HG03064 (cell line): ENCODE results near the gene PYGO1.

Experiments used
- ATAC-seq: cut with Tn5 transposase; IDR thresholded peaks from one replicate; pipeline ENCODE4 v1.9.1; 2021; ENCODE audit warnings: low read depth; ENCODE audit not compliant: unreplicated experiment

PYGO1 gene

GRCh38 chr15:55574096-55574495 is 14.0 kb downstream of the PYGO1 start:
- no peak for ATAC-seq

GRCh38 chr15:55573224-55573623 is 14.9 kb downstream of the PYGO1 start:
- no peak for ATAC-seq

- ATAC-seq = no peak
Observed at GRCh38 chr15:55564347-55565145, 23.6 kb downstream of the PYGO1 start.

- no peak for ATAC-seq
Observed at GRCh38 chr15:55562601-55563000, 25.5 kb downstream of the PYGO1 start.

- ATAC-seq = no peak
Observed at GRCh38 chr15:55555089-55555488, 33.1 kb downstream of the PYGO1 start.

GRCh38 chr15:55552926-55553325 is 35.2 kb downstream of the PYGO1 start:
- ATAC-seq = no peak

GRCh38 chr15:55552451-55552850 is 35.7 kb downstream of the PYGO1 start:
- ATAC-seq = no peak

- no peak for ATAC-seq
Observed at GRCh38 chr15:55549305-55549704, 38.8 kb downstream of the PYGO1 start.

- no peak for ATAC-seq
Observed at GRCh38 chr15:55546718-55547117, 41.4 kb downstream of the PYGO1 start.

- ATAC-seq = no peak
Observed at GRCh38 chr15:55535436-55535835, 52.7 kb downstream of the PYGO1 start.

GRCh38 chr15:55532944-55533343 is 55.2 kb downstream of the PYGO1 start:
- no peak for ATAC-seq

GRCh38 chr15:55530861-55531313 is 57.3 kb downstream of the PYGO1 start:
- no peak for ATAC-seq

GRCh38 chr15:55528812-55529211 is 59.3 kb downstream of the PYGO1 start:
- ATAC-seq = no peak

- ATAC-seq = no peak
Observed at GRCh38 chr15:55527150-55527549, 61.0 kb downstream of the PYGO1 start.

- no peak for ATAC-seq
Observed at GRCh38 chr15:55526559-55527036, 61.5 kb downstream of the PYGO1 start.

- no peak for ATAC-seq
Observed at GRCh38 chr15:55522742-55523450, 65.2 kb downstream of the PYGO1 start.

GRCh38 chr15:55518641-55519040 is 69.5 kb downstream of the PYGO1 start:
- ATAC-seq = no peak

GRCh38 chr15:55518009-55518408 is 70.1 kb downstream of the PYGO1 start:
- no peak for ATAC-seq

GRCh38 chr15:55515991-55516776 is 72.0 kb downstream of the PYGO1 start:
- no peak for ATAC-seq

- no peak for ATAC-seq
Observed at GRCh38 chr15:55515491-55515890, 72.7 kb downstream of the PYGO1 start.

GRCh38 chr15:55514414-55514850 is 73.7 kb downstream of the PYGO1 start:
- ATAC-seq = no peak
